ENCODE measurements around the gene TSPAN15.
"Not testable (repeated sequence)": the region's sequence is repeated elsewhere in the genome, so short reads cannot be mapped to it uniquely, and the experiment has no call there.

TSPAN15 gene

DNA sequence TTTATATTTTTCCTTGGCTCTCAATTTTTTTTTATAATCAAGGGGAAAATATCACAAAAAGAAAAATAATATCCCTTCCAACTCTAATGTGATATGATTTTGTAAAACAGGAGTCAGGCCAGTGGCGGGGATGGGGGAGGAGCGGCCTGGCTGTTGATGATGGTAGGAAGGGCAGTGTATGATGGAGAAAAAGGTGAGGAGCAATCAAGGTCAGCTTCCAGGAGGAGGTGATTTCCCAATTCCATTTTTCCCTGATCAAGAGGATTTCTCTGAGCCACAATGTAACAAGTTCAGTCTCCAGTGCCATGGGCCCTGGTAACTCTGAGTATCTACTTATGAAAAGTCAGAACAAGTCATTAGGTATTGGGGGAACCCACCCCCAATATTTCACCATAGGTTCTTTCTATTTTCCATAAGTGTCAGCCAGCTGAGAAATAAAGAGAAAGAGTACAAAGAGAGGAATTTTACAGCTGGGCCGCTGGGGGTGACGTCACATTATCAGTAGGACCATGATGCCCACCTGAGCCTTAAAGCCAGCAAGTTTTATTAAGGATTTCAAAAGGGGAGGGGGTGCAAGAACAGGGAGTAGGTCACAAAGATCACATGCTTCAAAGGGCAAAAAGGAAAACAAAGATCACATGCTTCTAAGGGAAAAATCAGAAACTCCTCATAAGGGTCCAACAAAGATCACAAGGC lies 37.0 kb downstream of the TSPAN15 start:
- DNase-seq (ENCODE audit: low read depth) = not testable (repeated sequence)

DNA sequence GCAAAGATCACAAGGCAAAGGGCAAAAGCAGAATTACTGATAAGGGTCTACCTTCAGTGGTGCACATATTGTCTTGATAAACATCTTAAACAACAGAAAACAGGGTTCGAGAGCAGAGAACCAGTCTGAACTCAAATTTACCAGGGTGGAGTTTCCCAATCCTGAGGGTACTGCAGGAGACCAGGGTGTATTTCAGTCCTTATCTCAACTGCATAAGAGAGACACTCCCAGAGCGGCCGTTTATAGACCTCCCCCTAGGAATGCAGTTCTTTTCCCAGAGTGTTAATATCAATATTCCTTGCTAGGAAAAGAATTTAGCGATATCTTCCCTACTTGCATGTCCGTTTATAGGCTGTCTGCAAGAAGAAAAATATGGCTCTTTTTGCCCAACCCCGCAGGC lies 37.6 kb downstream of the TSPAN15 start:
- DNase-seq (ENCODE audit: low read depth) = not testable (repeated sequence)

DNA sequence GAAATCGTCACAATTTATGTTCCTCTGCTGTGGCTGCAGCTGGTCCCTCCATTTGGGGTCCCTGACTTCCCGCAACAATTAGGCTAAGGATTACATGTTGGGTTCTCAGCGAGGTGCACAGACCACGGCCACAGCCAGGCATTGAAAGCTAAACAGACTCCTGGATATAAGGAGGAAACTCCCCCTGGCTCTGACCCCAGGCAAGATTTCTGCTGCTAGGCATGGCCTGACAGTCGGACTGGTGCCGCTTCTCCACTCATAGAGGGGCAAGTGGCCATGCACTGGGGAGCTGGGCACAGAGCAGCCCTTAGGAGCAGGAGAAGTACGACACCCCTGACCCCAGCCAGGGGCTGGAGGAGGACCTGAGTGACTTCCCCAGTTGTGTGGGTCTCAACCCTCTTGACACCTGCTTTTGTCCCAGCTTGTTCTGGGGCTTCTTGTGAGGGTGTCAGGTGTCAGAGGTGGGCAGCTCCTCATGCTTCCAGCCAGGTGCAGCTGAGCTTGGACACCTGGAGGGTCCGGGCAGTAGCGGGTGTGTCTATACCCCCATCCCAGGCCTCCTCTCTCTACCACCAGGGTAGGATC lies 38.3 kb downstream of the TSPAN15 start:
- DNase-seq (ENCODE audit: low read depth) = no peak

- no peak for DNase-seq (ENCODE audit: low read depth)
These were observed 39.6 kb downstream of the TSPAN15 start for GRCh38 chr10:69490876-69491275.

DNA sequence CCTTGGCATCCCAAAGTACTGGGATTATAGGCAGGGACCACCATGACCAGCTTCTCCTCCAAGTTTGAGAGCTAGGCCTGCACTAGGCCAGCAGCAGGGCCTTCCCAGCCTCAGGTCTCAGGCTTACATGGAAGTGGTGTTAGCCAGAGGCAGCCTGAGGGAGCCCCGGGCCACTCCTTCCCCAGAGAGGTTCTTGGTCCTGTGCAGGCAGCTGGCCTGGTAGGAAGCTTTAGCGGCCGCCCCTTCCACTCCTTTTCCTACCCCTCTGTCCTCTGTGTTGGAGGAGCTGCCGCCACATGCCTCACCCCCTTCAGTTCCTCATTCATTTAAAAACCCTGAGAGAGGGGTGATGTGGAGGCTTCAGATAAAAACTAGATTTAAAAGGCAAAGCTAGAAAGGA lies 40.3 kb downstream of the TSPAN15 start:
- DNase-seq (ENCODE audit: low read depth) = no peak

DNA sequence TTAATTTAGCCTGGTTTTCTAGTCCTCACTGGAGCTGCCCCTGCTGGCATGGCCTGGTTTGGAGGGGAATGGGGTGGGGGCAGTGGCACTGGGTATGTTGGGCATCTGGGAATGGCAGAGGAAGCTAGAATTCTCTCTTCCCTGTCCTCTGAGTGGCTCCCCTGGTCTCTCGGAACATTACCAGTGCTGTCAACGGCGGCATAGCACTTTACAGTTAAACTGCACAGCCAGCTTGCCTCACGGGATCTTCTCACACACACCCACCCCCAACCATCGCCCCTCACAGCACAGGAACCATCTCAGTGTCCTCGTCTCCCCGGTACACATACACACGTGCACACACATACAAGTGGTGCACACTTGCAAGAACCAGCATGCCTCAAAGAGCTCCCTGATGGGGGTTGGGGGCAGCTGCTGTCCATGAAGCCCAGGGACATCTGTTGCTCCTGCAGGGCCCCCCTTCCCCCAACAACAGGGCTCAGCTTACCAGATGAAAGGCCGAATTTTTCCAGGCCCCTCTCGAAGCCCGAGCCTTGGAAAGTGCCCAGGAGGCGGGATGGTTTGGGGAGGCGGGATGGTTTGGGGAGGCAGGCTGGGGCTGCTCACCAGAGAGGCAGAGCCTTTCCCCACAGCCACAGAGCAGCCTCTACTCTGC lies 41.0 kb downstream of the TSPAN15 start:
- no peak for DNase-seq (ENCODE audit: low read depth)

DNA sequence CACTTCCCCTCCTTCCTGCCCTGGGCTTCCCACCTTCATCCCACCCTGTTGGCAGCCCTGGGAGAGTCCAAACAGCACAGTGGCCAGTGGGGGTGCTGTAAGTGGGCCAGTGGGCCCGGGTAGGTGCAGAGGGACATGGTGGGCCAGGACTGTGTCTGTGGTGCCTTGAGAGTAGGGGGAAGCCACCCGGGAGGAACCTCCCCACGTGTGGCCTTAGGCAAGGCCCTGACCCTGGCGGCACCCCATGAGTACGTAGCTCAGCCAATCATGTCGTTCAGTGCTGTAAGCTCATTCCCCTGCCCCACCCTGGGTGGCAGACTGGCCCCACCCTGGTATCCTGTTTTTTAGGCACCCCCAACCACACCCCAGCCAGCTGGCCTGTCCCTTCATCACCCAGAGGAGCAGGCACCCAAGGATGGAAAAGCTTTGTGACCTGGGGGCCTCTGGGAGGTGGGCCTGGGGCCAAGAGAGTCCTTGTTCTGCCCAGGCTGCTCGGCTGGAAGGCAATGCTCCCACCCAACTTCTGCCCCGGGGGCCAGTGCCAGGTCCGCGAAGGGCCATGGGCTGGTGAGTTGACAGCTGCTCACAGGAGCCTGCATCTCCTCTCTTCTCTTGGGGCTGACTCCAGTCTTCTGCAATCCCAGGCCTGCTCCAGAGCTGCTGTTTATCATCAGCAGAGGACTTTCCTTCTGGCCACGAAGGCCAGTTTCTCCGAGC lies 41.6 kb downstream of the TSPAN15 start:
- DNase-seq (ENCODE audit: low read depth) = no peak

DNA sequence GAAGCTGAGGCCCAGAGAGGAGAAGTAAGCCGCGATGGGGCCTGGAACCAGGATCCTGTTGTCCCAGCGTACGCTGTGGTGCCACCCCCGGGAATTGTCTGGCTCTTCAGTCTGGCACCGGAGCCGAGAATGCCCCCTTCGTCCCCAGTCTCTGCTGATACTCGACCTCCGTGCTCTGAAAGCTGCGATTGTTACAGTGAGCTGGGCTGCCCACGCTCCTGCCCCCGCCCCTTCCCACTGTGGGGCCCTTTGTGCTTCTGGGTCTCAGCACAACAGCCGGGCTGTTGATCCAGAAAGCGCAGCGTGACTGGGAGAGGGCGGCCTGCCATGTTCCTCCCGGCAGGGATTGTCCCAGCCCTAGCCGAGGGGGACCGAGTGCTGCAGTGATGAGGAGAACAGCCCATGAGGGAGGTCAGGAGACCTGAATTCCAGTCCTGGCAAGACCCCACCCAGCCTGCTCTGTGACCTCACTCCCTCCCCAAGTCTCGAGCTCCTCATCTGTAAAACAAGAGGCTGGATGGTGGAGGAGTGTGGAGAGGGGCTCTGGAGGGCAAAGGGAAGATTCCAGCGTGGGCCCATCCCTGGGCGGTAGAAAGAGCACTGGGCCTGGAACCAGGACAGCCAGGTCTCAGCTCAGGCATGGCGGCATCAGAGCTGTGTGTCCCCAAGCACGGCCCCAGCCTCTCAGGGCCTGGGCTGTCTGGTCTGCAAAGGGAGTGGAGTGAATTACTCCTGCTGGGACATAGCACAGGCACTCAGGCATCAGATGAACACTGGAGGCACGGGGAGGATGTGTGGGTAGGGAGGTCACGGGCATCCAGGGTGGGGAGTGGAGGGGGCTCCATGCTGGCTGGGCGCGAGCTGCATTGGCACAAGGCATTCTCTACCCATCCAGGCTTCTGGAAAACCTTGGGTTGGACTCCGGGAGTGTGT lies 43.6 kb downstream of the TSPAN15 start:
- no peak for DNase-seq (ENCODE audit: low read depth)

- no peak for DNase-seq (ENCODE audit: low read depth)
These were observed 44.4 kb downstream of the TSPAN15 start for GRCh38 chr10:69495666-69496065.

DNA sequence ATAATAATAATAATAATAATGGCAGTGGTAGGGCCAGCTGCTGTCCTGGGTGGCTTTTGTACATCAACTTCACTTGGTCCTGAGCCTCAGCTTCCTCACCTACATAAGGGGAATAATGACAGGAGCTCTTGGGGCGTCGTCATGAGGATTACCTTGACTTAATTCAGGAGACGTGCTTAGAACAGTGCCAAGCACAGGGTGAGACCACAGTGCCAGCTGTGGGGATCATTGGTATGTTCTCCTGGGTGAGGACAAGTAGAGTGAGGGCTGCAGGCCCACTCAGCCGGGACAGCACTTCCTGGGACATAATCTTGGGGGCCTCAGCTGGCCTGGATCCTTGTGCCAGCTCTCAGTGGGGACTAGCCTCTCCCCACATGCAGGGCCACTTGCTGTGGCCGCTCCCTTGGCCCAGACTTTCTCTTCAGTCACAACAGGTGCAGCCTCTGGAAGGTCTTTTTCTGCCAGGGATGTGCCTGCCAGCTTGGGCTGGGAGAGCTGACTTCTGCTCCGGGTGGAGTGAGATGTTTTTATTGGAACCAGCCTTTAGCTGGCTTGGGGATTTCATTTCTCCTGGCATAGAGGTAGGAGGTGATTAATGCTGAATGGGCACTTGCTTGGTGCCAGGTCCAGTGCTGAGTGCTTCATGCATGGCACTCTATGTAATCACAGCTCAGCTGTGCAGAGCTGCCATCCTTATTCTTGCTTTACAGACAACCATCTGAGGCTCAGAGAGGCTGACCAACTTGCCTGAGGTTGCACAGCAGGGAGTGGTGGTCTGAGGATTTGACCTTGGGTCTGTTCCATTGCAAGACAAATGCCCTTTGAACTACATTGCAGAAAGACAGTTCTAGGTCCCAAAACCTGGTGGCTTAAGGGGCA lies 45.3 kb downstream of the TSPAN15 start:
- no peak for DNase-seq (ENCODE audit: low read depth)

DNA sequence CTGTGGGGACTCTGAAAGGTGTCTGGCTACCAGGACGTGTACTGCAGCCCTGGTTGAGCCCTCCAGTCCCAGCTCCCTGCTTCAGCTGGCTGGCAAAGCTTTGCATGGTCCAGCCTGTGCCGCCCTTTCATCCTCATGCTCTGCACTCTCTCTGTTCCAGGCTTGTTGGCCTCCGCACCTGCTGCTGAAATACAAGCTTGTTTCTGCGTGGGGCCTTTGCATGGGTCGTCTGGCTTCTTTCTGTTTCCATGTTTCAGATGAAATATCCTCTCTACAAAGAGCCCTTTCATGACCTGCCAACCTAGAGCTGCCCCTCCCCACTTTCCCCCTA lies 45.9 kb downstream of the TSPAN15 start:
- DNase-seq (ENCODE audit: low read depth) = no peak

DNA sequence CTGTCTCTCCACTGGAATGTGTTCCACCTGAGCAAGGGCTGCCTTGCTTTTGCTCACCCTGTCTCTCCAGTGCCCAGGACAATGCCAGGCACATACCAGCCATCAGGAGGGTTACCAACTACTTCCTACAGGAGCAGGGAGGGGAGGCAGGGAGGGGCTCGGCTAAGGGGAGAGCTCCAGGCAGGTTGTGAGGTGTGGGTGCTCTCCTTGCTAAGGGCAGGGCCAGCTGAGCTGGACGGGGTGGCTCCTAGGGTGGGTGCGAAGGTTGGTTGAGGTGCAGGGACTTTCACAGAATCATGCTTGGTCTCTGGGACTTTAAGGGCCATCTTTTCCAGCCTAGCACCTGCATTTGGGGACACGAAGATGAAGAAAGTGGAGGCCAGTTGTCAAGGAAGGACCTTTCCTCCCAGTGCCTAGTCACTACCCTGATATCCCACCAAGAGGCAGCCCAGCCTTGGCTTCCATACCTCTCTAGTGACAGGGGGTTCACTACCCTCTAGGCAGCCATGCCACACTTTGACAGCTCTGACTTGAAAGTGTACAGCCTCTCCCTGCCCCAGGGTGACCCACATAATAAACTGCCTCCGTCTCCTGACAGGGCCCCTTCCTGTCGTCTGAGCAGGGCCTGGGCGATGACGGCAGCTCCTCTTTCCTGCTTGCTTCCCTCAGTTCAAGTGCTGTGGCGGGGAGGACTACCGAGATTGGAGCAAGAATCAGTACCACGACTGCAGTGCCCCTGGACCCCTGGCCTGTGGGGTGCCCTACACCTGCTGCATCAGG lies 46.5 kb downstream of the TSPAN15 start:
- no peak for DNase-seq (ENCODE audit: low read depth)

DNA sequence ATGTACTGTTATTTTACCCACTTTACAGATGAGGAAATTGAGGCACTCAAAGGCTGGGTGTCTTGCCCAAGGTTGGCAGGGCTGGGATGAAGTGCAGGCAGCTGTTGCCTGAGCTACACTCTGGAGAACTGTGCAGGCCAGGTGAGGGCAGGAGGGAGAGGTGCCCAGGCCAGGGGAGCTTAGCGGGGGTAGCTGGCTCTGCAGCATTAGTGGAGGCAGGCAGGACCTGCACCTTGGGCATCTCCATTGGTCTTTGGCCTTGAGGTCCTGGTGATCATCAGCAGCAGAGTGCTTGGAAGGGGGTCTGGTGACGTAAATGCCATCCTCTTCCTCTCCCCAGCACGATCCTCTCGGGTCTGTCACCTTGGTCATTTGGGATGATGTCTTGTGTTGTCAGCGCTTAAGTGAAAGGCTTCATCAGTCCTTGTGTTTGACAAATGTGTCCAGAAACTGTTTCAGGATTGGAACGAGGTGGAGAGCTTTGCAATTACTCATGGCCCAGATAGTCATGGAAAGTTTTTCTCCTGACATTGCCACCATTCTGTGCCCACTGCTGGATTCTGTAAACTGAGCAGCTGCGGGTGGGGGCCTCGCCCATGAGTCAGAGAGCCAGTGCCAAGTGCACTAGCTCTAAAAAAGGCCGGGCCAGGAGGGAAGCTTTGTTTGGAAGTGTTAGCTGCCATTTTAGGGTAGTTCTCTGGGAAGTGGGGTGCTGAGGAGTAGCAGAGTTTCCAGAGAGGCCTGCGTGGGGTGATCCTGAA lies 47.6 kb downstream of the TSPAN15 start:
- no peak for DNase-seq (ENCODE audit: low read depth)

GRCh38 chr10:69499726-69500689 lies 48.7 kb downstream of the TSPAN15 start:
- DNase-seq (ENCODE audit: low read depth) = no peak

GRCh38 chr10:69500864-69501468 lies 49.7 kb downstream of the TSPAN15 start:
- DNase-seq (ENCODE audit: low read depth) = no peak

- no peak for DNase-seq (ENCODE audit: low read depth)
These were observed 50.4 kb downstream of the TSPAN15 start for GRCh38 chr10:69501657-69502056.

GRCh38 chr10:69502589-69502988 lies 51.3 kb downstream of the TSPAN15 start:
- no peak for DNase-seq (ENCODE audit: low read depth)

All from activated T-cell treated with anti-CD3 and anti-CD28 coated beads for 24 hours (primary cell).